OCI-LY7 (cell line): ENCODE measurements around the gene CCDC85B. TPM values are rescaled to one million over a fixed set of nuclear protein-coding genes. Genes with fewer than 3 reads are reported as not detected.

ENCODE experiments used
- BruUV-seq: library from RNA; stranded (reverse); fragments of 400-500 nt; replicated peaks from 2 replicates; lab custom pipeline; 2021; lab: Mats Ljungman, UMichigan
- CTCF ChIA-PET: fragments of 300-600 bp; sonication (Branson Sonifier 250); formaldehyde crosslinking; loops from one replicate; lab custom pipeline; 2022; ENCODE audit warnings: antibody characterized with exemption; ENCODE audit not compliant: unreplicated experiment; lab: Charles Lee
- POLR2A ChIA-PET: fragments of 300-600 bp; sonication (Branson Sonifier 250); formaldehyde crosslinking; loops from one replicate; lab custom pipeline; 2022; ENCODE audit warnings: antibody characterized with exemption; lab: Charles Lee
- DNase-seq: peaks from one replicate; pipeline ENCODE4 v3.0.0-alpha.2; 2015; ENCODE audit warnings: low spot score
- H2AFZ ChIP-seq: fragments of 200-600 bp; sonication (generic), shearing (Covaris generic); 2 replicates; pipeline ENCODE4 v1.6.1; 2014; ENCODE audit warnings: mild to moderate bottlenecking, antibody characterized with exemption, low read length, moderate library complexity
- H3K27ac ChIP-seq: fragments of 200-600 bp; sonication (generic); 2 replicates; pipeline ENCODE4 v1.5.1; 2014; ENCODE audit warnings: mixed run types, low read depth, mild to moderate bottlenecking, moderate library complexity, low read length, inconsistent platforms; ENCODE audit not compliant: poor library complexity, severe bottlenecking
- H3K36me3 ChIP-seq: fragments of 200-600 bp; sonication (generic); 2 replicates; pipeline ENCODE4 v1.6.1; 2014; ENCODE audit warnings: mild to moderate bottlenecking, antibody characterized with exemption, low read length, moderate library complexity, mixed read lengths; ENCODE audit not compliant: insufficient read depth
- H3K4me1 ChIP-seq: fragments of 200-600 bp; sonication (generic); 2 replicates; pipeline ENCODE4 v1.5.1; 2014; ENCODE audit warnings: mild to moderate bottlenecking, low read length; ENCODE audit not compliant: insufficient read depth, poor library complexity, severe bottlenecking
- H3K4me2 ChIP-seq: fragments of 200-600 bp; sonication (generic); 2 replicates; pipeline ENCODE4 v1.6.1; 2014; ENCODE audit warnings: mild to moderate bottlenecking, low read length
- H3K4me3 ChIP-seq: fragments of 200-600 bp; sonication (generic); 2 replicates; pipeline ENCODE4 v1.5.1; 2014; ENCODE audit warnings: mild to moderate bottlenecking, low read depth, low read length; ENCODE audit not compliant: poor library complexity, severe bottlenecking
- H3K79me2 ChIP-seq: fragments of 200-600 bp; sonication (generic); 2 replicates; pipeline ENCODE4 v1.6.1; 2016; ENCODE audit warnings: low read depth, mild to moderate bottlenecking, low read length, moderate library complexity, mixed read lengths; ENCODE audit not compliant: insufficient read depth
- H3K9me2 ChIP-seq: fragments of 200-600 bp; sonication (generic); 2 replicates; pipeline ENCODE4 v1.6.1; 2016; ENCODE audit warnings: mild to moderate bottlenecking, low read length, mixed read lengths; ENCODE audit not compliant: insufficient read depth
- H3K9me3 ChIP-seq: fragments of 200-600 bp; sonication (generic); 2 replicates; pipeline ENCODE4 v1.6.1; 2014; ENCODE audit warnings: mild to moderate bottlenecking, mixed run types, low read length, mixed read lengths
- H4K20me1 ChIP-seq: fragments of 200-600 bp; sonication (generic); 2 replicates; pipeline ENCODE4 v1.6.1; 2014; ENCODE audit warnings: mild to moderate bottlenecking, antibody characterized with exemption, low read length, moderate library complexity, mixed read lengths; ENCODE audit not compliant: insufficient read depth
- CTCF ChIP-seq: fragments of 200-600 bp; sonication (generic); conservative IDR thresholded peaks from 2 replicates; pipeline ENCODE4 v1.5.1; 2014; ENCODE audit warnings: mild to moderate bottlenecking, antibody characterized with exemption, low read length, moderate library complexity, mixed read lengths
- EZH2phosphoT487 ChIP-seq: fragments of 200-600 bp; sonication (generic); IDR thresholded peaks from 2 replicates; pipeline ENCODE4 v1.6.1; 2018; ENCODE audit warnings: low read depth, borderline replicate concordance, mild to moderate bottlenecking, mixed run types, antibody characterized with exemption, low read length, moderate library complexity, mixed read lengths
- intact Hi-C: fragments of 100-400 bp; cut with micrococcal nuclease; formaldehyde crosslinking; loops from one replicate; pipeline ENCODE4 v1.10.0; 2022; ENCODE audit not compliant: unreplicated experiment
- total RNA-seq, 2 experiments: library from RNA; depleted of rRNA in 1 of 2; stranded (reverse); fragments of >200 nt in 1 of 2; shearing (Covaris generic) in 1 of 2; gene quantifications; 2 replicates each; pipeline ENCODE4 v1.2.3, GENCODE V29; 2014 to 2022

The CCDC85B gene
- total RNA-seq, 2 experiments from 2014 or later: 64.1 to 76.7 TPM

GRCh38 chr11:65868076-65868667 lies 22.3 kb upstream of the CCDC85B start:
- ChIA-PET CTCF (no interaction called here), POLR2A (interaction anchor here (0.6 to 1.4 kb wide), 2 partner anchors 21 to 45 kb away, joined by 3 to 7 read pairs; partner anchors contain the start of gene FIBP)
- Histone ChIP-seq H3K4me2 (no peak overlapping the region), H3K4me1 (peaks cover 25% of the 10 kb centered on the region), H2AFZ (no peak overlapping the region), H3K36me3 (peaks cover 42% of the 10 kb centered on the region), H3K9me2 (no peaks in the 10 kb centered on the region), H3K9me3 (no peaks in the 10 kb centered on the region), H4K20me1 (no peaks in the 10 kb centered on the region), H3K27ac (no peak overlapping the region), H3K79me2 (no peaks in the 10 kb centered on the region), H3K4me3 (no peak overlapping the region)
- BruUV-seq: no TSS peak
- TF ChIP-seq CTCF (no peak), EZH2phosphoT487 (no peak)
- DNase-seq: no peak
- intact Hi-C loops: no loop called here

- H3K27ac ChIP-seq: no peak overlapping the region
- POLR2A ChIA-PET: interaction anchor here (0.6 to 1.4 kb wide), 2 partner anchors 20 to 46 kb away, joined by 3 to 7 read pairs; partner anchors contain the start of gene FIBP
- CTCF ChIA-PET: no interaction called here
- DNase-seq: no peak
- no peak overlapping the region for H3K4me3 ChIP-seq
- H2AFZ ChIP-seq: no peak overlapping the region
- no peaks in the 10 kb centered on the region for H3K79me2 ChIP-seq
- TF ChIP-seq CTCF (no peak), EZH2phosphoT487 (no peak)
- peaks cover 30% of the 10 kb centered on the region for H3K4me1 ChIP-seq
- H3K9me2 ChIP-seq: no peaks in the 10 kb centered on the region
- TSS peak; percentile 27 for BruUV-seq
- peaks cover 35% of the 10 kb centered on the region for H3K36me3 ChIP-seq
- H4K20me1 ChIP-seq: no peaks in the 10 kb centered on the region
- H3K4me2 ChIP-seq: no peak overlapping the region
- intact Hi-C loops: no loop called here
- no peaks in the 10 kb centered on the region for H3K9me3 ChIP-seq
Observed at GRCh38 chr11:65868907-65869306, 21.6 kb upstream of the CCDC85B start.
